Stimulated activated memory B cell treated with anti-CD40 and anti-IgM and Interleukin-4, amounts not matched to agents 10 μg/mL and 1 μg/mL and 100 μg/mL, for 72 hours (primary cell): ENCODE results near the gene TRAF4.

Source experiments
- ATAC-seq: fragments of 150-1000 bp; cut with Tn5 transposase; 2 replicates; pipeline ENCODE4 v1.10.0; 2021
- H3K27ac Mint-ChIP-seq: one replicate; pipeline ENCODE4 v1.8.0; 2022; ENCODE audit warnings: mild to moderate bottlenecking, mixed read lengths
- H3K27me3 Mint-ChIP-seq: one replicate; pipeline ENCODE4 v1.8.0; 2022; ENCODE audit warnings: mixed read lengths
- H3K36me3 Mint-ChIP-seq: one replicate; pipeline ENCODE4 v1.8.0; 2022; ENCODE audit warnings: mixed read lengths
- H3K4me1 Mint-ChIP-seq: one replicate; pipeline ENCODE4 v1.8.0; 2022; ENCODE audit warnings: mixed read lengths
- H3K4me3 Mint-ChIP-seq: one replicate; pipeline ENCODE4 v1.8.0; 2022; ENCODE audit warnings: mild to moderate bottlenecking, moderate library complexity, mixed read lengths
- H3K9me3 Mint-ChIP-seq: one replicate; pipeline ENCODE4 v1.8.0; 2022; ENCODE audit warnings: mixed read lengths

The TRAF4 gene

DNA sequence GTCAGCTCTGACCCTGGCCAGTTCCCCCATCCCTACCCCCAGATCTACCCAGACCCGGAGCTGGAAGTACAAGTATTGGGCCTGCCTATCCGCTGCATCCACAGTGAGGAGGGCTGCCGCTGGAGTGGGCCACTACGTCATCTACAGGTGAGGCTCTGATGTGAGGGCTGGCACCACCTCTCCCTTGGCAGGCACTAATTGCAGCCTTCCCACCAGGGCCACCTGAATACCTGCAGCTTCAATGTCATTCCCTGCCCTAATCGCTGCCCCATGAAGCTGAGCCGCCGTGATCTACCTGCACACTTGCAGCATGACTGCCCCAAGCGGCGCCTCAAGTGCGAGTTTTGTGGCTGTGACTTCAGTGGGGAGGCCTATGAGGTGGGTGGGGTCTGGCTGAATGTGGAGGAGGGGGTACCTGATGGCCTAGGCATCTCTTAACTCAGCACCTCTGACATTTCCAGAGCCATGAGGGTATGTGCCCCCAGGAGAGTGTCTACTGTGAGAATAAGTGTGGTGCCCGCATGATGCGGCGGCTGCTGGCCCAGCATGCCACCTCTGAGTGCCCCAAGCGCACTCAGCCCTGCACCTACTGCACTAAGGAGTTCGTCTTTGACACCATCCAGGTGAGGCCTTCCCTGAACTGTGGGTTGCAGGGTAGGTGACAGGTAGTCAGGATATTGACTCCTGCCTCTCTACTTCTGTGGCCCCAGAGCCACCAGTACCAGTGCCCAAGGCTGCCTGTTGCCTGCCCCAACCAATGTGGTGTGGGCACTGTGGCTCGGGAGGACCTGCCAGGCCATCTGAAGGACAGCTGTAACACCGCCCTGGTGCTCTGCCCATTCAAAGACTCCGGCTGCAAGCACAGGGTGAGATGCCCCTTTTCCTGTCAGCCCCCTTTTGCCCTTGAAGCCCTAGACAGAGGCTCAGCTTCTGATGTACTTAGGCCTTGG lies 4.3 kb downstream of the TRAF4 start:
- no peak for ATAC-seq
- H3K27me3 Mint-ChIP-seq: no peaks in the 10 kb centered on the region
- H3K4me1 Mint-ChIP-seq: peaks cover 48% of the 10 kb centered on the region
- H3K4me3 Mint-ChIP-seq: peak overlapping the region; percentile 95
- H3K27ac Mint-ChIP-seq: peak overlapping the region; percentile 93
- H3K36me3 Mint-ChIP-seq: peaks cover 48% of the 10 kb centered on the region
- no peaks in the 10 kb centered on the region for H3K9me3 Mint-ChIP-seq

DNA sequence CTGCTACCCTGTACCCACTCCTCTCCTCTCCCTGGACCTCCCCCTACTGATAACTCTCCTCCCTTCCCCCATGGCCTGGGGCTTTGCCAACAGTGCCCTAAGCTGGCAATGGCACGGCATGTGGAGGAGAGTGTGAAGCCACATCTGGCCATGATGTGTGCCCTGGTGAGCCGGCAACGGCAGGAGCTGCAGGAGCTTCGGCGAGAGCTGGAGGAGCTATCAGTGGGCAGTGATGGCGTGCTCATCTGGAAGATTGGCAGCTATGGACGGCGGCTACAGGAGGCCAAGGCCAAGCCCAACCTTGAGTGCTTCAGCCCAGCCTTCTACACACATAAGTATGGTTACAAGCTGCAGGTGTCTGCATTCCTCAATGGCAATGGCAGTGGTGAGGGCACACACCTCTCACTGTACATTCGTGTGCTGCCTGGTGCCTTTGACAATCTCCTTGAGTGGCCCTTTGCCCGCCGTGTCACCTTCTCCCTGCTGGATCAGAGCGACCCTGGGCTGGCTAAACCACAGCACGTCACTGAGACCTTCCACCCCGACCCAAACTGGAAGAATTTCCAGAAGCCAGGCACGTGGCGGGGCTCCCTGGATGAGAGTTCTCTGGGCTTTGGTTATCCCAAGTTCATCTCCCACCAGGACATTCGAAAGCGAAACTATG lies 5.2 kb downstream of the TRAF4 start:
- Mint-ChIP-seq H3K36me3 (peaks cover 48% of the 10 kb centered on the region), H3K4me1 (peaks cover 44% of the 10 kb centered on the region), H3K27me3 (no peaks in the 10 kb centered on the region), H3K27ac (peak overlapping the region; percentile 93), H3K9me3 (no peaks in the 10 kb centered on the region), H3K4me3 (peak overlapping the region; percentile 95)
- no peak for ATAC-seq

DNA sequence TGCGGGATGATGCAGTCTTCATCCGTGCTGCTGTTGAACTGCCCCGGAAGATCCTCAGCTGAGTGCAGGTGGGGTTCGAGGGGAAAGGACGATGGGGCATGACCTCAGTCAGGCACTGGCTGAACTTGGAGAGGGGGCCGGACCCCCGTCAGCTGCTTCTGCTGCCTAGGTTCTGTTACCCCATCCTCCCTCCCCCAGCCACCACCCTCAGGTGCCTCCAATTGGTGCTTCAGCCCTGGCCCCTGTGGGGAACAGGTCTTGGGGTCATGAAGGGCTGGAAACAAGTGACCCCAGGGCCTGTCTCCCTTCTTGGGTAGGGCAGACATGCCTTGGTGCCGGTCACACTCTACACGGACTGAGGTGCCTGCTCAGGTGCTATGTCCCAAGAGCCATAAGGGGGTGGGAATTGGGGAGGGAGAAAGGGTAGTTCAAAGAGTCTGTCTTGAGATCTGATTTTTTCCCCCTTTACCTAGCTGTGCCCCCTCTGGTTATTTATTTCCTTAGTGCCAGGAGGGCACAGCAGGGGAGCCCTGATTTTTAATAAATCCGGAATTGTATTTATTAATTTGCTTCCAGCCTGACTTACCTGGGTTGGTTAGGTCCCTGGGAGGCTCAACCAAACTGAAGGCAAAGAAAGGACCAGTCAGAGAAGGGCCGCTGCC lies 5.8 kb downstream of the TRAF4 start:
- peak overlapping the region; percentile 95 for H3K4me3 Mint-ChIP-seq
- no peaks in the 10 kb centered on the region for H3K27me3 Mint-ChIP-seq
- H3K9me3 Mint-ChIP-seq: no peaks in the 10 kb centered on the region

DNA sequence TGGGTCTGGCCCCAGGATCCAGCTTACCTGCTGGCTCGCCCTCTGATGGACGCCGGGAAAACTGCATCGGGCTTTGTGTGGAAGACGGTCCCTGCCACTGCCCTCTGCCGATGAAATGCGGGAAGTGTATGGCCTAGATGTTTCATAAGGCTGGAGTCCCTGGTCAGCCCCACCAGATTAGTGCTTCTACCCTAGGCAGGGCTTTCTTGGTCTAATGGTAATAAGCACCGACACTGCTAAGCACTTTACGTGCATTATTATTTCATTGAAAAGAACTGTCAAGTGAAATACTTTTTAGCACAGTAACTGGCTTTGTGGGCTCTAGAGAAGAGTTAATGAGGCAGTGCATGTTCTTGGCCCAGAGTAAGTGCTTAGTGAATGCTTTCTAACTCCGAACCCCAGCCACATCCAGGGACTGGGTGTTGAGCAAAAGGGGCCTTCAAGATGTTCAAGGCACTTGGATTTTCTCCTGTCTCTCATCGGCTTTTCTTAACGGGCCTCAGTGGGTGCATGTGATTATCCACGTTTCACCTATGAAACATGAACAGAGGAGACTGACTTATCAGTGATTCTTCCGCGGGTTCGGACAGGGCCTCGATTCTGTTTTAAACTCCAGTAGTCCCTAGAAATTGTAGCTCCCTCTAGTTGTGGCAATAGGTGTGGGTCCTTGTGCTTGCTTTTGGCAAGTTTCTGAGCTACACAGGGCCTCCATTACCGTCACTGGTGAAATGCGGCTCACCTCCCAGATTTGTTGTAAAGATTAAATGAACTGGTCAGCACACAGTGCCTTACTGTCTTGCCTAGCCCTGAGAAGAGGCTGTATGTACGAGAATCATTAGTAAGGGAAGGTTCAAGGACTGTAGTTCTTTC lies 6.6 kb downstream of the TRAF4 start:
- peak; percentile 85 for ATAC-seq
- Mint-ChIP-seq H3K4me1 (peaks cover 40% of the 10 kb centered on the region), H3K9me3 (no peaks in the 10 kb centered on the region), H3K27me3 (no peaks in the 10 kb centered on the region), H3K4me3 (peak overlapping the region; percentile 4), H3K27ac (no peak overlapping the region), H3K36me3 (peaks cover 39% of the 10 kb centered on the region)

More for the DNA sequence above, 5.8 kb downstream of the TRAF4 start:
- ATAC-seq: peak; percentile 1
- Mint-ChIP-seq H3K27ac (no peak overlapping the region), H3K36me3 (peaks cover 46% of the 10 kb centered on the region), H3K4me1 (peaks cover 44% of the 10 kb centered on the region)

DNA sequence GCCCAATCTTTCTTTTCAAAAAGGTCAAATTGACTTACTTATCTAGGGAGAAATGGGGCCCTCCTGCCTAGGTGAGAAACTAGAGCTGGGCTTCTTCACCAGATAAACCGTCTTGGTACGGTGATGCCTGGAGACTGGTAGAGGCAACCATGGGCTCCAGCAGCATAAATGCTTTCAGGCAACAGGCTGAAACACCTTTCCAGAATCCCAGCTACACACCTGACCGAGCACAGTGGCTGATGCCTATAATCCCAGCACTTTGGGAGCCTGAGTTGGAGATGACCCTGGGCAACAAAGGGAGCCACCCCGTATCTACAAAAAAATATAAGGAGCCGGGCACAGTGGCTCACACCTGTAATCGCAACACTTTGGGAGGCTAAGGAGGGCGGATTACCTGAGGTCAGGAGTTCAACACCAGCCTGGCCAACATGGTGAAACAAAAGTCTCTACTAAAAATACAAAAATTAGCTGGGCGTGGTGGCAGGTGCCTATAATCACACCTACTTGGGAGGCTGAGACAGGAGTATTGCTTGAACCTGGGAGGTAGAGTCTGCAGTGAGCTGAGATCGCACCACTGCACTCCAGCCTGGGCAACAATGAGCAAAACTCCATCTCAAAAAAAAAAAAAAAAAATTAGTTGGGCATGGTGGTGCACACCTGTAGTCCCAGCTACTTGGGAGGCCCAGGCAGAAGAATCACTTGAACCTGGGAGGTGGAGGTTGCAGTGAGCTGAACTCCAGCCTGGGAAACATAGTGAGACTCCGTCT lies 8.0 kb downstream of the TRAF4 start:
- H3K9me3 Mint-ChIP-seq: no peaks in the 10 kb centered on the region
- peaks cover 33% of the 10 kb centered on the region for H3K36me3 Mint-ChIP-seq
- H3K27me3 Mint-ChIP-seq: no peaks in the 10 kb centered on the region
- H3K4me3 Mint-ChIP-seq: no peak overlapping the region
- no peak overlapping the region for H3K27ac Mint-ChIP-seq
- ATAC-seq: no peak
- H3K4me1 Mint-ChIP-seq: peaks cover 35% of the 10 kb centered on the region

DNA sequence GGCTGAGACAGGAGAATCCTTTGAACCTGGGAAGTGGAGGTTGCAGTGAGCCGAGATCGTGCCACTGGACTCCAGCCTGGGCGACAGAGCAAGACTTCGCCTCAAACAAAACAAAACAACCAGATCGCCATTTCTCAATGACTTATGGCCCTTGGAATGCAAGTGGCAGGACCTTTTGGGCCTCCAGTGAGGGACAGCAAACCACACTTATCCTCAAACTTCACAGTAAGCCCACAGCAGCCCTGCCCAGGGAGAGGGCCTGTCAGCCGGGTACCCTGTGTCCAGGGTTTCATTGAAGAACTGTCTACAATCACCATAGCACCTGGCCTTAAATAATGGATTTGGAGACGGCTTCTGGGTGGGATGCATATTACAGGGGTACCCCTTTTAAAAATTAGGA lies 11.7 kb downstream of the TRAF4 start:
- ATAC-seq: no peak
- H3K4me3 Mint-ChIP-seq: no peak overlapping the region
- no peaks in the 10 kb centered on the region for H3K27me3 Mint-ChIP-seq
- no peaks in the 10 kb centered on the region for H3K9me3 Mint-ChIP-seq
- peaks cover 37% of the 10 kb centered on the region for H3K36me3 Mint-ChIP-seq
- peak overlapping the region; percentile 48 for H3K27ac Mint-ChIP-seq
- peaks cover 8% of the 10 kb centered on the region for H3K4me1 Mint-ChIP-seq

DNA sequence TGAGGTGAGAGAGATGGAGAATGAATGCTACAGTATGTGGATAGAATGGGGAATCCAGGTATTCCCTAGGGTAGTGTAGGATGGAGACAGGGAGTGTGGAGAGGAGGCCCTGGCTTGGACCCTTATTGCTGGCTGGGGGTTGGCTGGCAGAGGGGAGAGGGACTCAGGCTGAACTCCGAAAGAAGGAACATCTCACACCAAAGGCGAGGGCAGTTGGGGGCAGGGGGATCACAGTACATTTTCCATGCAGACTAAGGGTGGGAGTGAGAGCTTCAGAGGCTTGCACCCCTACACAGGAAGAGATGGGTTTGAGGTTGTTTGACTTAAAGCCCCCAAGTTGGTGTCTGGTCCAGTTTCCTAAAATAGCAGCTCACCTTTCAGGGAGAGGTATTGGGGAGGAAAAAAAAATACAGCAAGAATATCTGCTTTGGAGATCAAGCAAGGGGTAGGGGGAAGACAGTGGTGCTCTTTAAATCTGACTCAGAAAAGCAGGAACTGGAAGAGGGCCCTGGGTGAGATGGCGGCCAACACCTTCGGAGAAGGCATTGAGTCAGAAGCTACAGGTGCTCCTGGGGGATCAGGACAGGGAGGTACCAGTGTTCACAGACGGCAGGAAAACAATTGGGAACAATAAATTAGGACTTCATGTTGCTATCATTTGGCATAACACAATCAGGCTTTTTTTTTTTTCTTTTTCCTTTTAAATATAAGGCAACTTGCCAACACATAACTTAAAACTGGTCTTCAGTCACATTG lies 12.4 kb downstream of the TRAF4 start:
- no peak for ATAC-seq
- Mint-ChIP-seq H3K27ac (peak overlapping the region; percentile 48), H3K27me3 (no peaks in the 10 kb centered on the region), H3K36me3 (peaks cover 37% of the 10 kb centered on the region), H3K4me1 (peaks cover 11% of the 10 kb centered on the region), H3K4me3 (no peak overlapping the region), H3K9me3 (no peaks in the 10 kb centered on the region)

DNA sequence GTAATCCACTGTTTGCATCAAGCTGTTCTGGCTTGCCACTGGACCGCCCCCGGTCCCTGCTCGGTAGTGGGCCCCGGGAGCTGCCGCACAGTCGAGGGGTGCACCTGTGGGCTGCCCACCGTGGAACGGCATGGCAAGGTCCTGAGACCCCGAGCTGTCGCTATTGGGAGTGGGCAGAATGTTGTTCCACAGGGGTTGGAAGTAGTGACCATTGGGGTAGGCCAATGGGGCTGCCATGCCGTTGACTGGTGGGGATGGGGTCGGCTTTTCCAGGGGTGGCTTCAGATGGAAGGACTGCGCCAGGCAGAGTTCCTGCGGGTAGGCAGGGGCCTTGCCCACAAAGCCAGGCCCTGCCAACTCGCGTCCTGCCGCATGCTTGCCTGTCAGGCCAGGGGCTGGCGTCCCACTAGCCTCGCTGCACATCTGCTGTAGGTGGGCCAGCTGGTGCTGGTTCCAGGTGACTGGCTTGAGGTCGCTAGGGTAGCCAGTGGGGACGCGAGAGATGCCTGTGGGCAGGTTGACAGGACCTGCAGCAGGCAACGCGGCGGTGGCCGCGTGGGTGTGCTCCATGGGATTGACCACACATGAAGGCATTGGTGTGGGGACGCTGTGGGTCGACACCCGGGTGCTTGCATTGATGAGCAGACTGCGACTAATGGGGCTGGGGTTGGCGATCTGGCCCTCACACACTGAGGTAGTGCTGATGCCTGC lies 14.8 kb downstream of the TRAF4 start:
- Mint-ChIP-seq H3K27ac (no peak overlapping the region), H3K27me3 (no peaks in the 10 kb centered on the region), H3K4me3 (no peak overlapping the region), H3K36me3 (peaks cover 37% of the 10 kb centered on the region), H3K9me3 (no peaks in the 10 kb centered on the region), H3K4me1 (peaks cover 16% of the 10 kb centered on the region)
- ATAC-seq: no peak

DNA sequence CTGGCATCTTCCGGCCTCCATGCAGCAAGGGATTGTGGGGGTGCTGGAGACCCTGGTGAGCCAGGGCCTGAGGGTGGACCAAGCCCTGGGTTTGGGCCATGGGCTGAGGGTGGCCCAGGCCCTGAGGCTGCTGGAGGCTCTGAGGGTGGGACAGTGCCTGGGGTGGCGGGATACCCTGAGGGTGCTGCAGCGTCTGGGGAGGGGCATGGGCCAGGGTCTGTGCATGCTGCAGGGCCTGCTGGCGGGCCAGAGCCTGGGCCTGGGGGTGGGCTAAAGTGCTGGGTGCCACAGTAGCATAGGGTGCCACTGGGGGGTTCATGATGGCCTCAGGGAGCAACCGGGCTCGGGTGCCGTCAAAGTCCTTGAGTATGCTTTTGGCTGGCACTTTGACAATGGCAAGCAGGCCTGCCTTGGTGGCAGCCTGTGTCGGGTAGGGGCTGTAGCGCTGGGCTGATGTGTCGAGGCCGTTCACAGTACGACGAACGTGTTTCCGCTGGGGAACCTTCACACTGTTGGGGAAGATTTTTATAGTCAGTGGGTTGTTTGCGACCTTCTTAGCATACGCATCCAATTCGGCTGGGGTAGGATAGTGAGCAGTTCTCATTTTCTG lies 15.6 kb downstream of the TRAF4 start:
- Mint-ChIP-seq H3K27me3 (no peaks in the 10 kb centered on the region), H3K27ac (peak overlapping the region; percentile 4), H3K4me1 (peaks cover 22% of the 10 kb centered on the region), H3K4me3 (no peak overlapping the region), H3K9me3 (no peaks in the 10 kb centered on the region), H3K36me3 (peaks cover 42% of the 10 kb centered on the region)
- ATAC-seq: no peak

DNA sequence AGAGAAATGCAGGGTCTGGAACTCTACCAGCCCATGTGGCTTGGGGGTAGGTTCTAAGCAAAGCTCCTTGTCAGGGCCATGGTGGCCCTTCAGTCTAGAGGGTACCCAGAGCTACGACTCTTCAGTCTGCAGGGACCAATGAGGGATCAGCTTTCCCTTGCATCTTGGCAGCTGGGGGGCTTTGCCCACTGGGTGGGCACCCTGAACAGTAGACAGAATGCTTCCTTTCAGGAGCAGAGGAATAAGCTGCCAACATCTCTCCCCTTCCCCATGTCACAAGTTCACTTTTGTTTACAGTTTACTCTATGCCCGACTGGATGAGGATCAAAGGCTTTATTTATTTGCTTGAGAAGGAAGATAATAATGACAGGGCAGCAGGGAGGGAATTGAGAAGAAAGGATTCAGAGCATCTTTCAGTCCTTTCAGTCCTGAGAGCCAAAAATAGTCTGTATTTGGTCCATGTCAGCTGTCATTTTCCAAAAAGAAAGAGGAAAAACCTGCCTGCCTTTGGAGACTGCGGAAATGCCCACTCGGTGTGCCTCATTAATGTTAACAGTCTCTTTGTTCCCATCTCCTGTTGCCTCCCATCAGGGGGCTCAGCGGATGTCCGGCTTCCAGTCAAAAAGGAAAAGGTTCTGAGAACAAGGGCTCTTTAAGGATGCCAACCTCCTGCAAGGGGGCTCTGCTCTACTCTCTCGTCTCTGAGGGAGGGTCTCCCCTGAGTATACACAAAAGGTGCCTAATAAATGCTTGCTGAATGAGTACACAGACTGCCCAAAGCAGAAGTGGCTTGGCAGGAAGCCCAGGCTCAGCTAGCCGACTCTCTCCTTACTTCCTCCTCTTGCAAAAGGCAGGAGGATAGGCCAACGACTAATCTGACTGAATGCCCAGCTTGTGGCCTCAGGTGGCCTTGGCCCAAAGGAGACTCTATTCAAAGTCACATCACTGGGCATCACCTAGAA lies 17.1 kb downstream of the TRAF4 start:
- no peak overlapping the region for H3K4me3 Mint-ChIP-seq
- H3K9me3 Mint-ChIP-seq: no peaks in the 10 kb centered on the region
- H3K27ac Mint-ChIP-seq: peak overlapping the region; percentile 27
- no peaks in the 10 kb centered on the region for H3K27me3 Mint-ChIP-seq
- H3K36me3 Mint-ChIP-seq: peaks cover 45% of the 10 kb centered on the region
- peaks cover 20% of the 10 kb centered on the region for H3K4me1 Mint-ChIP-seq
- no peak for ATAC-seq

DNA sequence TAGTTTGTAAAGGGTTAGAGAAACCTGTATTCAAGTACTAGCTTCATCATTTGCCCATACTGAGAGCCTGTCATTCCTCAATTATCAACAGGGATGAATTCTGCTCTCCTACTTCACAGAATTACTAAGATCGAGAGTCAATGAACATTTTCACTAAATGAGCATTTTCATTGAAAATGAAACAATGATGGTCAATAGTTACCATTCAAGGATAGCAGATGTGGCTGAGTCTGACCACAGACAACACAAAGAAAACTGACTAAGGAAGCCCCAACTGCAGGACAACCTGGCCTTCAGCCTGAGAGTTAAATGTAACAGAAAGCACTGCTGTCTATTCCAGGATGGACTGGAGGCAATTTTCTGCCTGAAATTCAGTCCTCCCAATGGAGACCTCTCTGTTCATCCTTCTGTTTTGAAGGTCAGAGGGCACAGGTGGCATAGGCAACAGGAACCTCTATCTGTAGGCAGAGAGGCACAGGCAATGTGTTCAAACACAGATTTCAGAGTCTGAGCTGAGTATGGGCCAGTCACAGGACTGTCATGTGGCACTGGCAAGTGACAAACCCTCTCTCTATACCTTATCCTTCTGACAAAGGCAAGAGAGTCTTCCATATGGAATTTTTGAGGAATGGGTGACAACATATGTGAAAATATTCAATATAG lies 19.5 kb downstream of the TRAF4 start:
- H3K27ac Mint-ChIP-seq: peak overlapping the region; percentile 19
- ATAC-seq: peak; percentile 41
- no peaks in the 10 kb centered on the region for H3K27me3 Mint-ChIP-seq
- H3K36me3 Mint-ChIP-seq: peaks cover 26% of the 10 kb centered on the region
- H3K4me3 Mint-ChIP-seq: no peak overlapping the region
- H3K4me1 Mint-ChIP-seq: peaks cover 13% of the 10 kb centered on the region
- H3K9me3 Mint-ChIP-seq: no peaks in the 10 kb centered on the region
